GDM1 (cell line): Measurements from ENCODE around the gene PRM1.
"Not testable (repeated sequence)": the region's sequence is repeated elsewhere in the genome, so short reads cannot be mapped to it uniquely, and the experiment has no call there.

ENCODE experiments used
- DNase-seq: peaks from one replicate; lab custom pipeline; 2025; lab: John Stamatoyannopoulos, UW

PRM1 gene

DNA sequence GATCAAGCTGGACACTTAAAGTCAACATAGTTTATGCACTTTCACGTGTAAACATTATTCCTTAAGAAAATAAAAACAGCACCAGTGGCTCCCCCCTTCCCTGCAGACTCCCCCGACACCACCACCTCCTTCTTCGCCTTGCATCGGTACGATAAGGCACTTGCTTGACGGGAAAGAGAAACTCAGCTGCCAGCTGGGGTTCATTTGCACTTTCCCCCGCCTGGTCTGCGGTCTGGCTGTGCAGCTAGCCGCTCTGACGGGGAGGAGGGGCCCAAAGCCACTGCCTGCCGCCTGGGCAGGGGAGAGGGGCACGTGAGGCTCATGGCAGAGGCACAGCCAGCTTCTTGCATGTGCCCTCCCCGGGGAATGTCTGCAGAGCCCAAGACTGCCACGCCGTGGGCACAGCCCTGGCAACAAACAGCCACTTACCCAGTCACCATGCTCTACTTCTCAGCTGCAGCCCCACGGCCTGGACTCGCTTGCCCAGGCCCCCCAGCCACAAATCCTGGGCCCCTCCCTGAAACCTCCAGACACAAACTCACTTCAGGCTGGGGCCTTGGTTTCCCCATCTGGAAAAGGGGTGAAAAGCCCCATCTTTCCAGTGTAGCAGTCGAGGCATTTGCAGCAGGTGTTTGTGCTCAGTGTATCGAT lies 16.5 kb upstream of the PRM1 start:
- DNase-seq: peak; percentile 86

DNA sequence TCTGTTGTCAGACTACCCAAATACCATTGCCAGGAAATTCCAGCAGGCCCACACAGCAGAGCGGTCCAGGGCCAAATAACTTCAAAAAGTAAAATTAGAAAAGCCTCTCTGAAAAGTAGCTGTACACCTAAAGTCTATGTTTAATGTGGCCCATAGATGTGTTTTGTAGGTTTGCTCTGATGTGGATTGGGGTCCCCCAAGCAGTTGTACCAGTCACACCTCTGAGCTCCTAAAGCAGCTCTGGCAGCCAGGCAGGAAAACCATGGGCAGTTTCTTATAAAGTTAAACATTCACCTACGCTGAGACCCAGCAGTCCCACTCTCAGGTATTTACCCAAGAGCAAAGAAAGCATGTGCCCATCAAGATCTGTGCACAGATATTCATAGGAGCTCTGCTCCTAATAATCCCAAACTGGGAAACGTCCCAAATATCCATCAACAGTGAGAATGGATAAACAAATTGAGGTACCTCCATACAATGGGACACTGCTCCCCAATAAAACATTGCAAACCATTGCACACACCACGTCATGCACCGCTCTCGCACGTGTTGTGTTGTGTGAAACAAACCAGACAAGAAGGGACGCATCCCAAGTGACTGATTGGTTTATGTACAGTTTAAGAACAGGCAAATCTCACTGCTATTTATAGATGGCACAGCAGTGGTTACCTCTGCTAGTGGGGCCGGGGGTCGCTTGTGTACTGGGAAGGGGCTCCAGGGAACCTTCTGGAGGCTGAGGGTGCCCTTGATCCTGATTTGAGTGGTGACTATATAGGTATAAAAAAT lies 15.8 kb upstream of the PRM1 start:
- DNase-seq: no peak

DNA sequence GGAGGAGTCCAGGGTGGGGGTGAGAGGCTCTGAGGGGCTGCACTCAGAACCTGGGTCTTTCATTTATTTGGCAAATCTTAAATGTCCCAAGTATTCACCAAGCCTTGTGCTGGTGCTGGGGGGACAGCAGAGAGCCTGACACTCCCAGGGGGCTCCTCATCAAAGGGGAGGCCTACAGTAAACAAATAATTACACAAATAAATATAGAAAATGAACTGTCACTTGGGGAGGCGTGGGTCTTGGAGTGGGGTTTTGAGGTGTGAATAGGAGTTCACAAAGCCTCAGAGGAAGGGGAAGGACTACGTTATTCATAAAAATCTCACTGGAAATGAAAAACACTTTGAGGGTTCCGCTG lies 15.2 kb upstream of the PRM1 start:
- DNase-seq: no peak

DNA sequence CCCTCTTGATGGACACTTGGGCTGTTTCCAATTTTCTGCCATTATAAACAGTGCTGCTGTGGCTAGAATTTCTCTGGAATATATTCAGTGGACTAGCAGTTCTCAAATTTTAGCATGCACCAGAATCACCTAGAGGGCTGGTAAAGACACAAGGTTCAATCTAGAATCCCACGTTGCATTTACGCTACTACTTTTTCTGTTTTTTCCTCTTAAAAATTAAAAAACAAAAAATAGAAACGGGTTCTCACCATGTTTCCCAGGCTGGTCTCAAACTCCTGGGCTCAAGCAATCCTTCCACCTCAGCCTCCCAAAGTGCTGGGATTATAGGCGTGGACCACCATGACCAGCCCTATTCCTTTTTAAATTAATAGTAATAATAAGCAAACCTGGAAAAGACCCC lies 14.5 kb upstream of the PRM1 start:
- no peak for DNase-seq

DNA sequence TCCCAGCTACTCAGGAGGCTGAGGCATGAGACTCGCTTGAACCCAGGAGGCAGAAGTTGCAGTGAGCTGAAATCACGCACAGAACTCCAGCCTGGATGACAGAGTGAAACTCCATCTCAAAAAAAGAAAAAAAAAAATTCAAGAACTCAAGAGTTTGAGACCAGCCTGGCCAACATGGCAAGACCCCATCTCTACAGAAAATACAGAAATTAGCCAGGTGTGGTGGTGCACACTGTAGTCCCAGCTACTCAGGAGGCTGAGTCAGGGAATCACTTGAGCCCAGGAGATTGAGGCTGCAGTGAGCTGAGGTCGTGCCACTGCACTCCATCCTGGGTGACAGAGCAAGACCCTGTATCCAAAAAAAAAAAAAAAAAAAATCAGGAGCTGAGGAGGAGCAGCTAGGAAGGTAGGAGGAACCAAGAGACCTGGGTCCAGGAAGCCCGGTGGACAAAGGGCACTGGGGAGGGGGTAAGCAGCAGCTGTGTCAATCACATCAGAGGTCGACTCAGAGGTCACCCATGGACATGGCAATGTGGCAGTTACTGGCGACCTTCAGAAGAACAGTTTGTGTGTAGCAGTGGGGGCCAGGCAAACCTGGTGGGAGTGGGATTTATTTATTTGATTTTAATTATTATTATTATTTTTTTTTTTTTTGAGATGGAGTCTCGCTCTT lies 11.1 kb upstream of the PRM1 start:
- no peak for DNase-seq

DNA sequence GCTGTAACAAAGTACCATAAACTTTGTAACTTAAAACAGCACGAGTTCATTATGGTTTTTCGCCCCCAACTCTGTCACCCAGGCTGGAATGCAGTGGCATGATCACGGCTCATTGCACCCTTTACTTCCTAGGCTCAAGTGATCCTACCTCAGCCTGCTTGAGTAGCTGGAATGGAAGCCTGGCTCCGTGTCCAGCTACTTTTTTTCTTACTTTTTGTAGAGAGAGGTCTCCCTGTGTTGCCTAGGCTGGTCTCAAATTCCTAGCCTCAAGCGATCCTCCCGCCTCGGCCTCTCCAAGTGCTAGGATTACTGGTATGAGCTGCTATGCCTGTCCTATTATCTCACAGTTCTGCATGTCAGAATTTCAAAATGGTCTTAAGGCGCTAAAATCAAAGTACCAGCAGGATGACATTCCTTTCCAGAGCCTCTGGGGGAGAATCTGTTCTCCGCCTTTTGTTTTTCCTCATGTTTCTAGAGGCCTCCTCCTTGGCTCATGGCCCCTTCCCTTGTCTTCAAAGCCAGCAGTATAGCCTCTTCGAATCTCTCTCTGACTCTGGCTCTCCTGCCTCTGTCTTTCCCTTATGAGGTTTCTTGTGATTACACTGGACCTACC lies 10.1 kb upstream of the PRM1 start:
- DNase-seq: no peak

DNA sequence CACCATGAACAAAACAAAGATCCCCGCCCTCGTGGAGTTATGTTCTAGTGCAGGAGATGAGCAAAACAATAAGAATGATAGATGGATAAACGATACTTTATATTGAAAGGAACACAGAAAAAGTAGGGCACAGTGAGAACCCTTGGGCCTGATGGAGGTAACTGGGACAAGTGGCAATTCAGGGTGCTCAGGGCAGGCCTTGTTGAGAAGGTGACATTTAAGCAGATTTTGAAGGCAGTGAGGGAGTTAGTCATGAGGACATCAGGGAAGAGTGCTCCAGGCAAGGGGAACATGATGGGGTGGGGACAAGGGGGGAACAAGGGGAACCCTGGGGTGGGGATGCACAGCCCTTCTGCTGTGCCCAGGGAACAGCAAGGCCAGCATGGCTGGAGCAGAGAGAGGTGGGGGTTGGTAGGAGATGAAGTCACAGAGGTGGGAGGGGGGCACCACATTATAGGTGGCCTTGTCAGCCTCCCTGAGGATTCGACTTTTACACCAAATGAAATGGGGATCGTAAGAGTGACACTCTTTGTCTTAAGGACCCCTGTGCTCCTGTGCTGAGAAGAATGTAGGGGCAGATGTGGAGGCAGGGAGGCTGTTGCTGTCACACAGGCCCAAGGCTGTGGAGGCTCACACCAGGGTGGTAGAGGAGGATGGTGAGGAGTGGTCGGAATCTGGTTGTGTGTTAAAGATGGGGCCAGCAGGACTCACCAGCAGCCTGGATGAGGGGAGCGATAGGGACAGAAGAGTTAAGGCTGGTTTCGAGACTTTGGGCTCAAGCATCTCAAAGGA lies 9.2 kb upstream of the PRM1 start:
- no peak for DNase-seq

DNA sequence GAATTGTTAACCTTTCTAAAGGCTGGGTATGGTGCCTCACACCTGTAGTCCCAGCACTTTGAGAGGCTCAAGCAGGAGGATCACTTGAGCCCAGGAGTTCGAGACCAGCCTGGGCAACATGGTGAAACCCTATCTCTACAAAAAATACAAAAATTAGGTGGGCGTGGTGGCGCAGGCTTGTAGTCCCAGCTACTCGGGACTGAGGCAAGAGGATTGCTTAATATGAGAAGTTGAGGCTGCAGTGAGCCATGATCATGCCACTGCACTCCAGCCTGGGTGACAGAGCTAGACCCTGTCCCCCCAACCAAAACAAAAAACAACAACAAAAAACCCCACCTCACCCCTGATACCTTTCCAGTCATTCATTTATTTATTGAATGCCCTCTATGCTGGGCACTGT lies 8.6 kb upstream of the PRM1 start:
- DNase-seq: not testable (repeated sequence)

DNA sequence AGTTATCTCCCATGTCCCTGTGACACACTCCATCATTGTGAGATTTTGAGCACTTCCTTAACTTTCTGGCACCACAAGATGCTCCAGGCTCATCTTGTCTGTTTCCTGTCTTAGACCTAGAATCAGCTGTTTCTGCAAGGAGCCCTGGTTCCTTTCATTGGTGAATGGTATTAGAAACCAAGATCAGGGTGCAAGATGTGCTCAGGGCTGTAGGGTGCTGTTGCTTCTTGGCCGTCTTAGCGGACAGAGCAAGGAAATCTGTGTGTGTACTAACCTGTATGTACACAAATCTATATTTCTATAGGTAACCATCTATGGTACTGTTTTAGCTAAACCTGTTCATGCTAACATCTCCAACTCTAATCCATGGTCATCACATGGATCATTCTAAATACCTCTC lies 8.1 kb upstream of the PRM1 start:
- no peak for DNase-seq

DNA sequence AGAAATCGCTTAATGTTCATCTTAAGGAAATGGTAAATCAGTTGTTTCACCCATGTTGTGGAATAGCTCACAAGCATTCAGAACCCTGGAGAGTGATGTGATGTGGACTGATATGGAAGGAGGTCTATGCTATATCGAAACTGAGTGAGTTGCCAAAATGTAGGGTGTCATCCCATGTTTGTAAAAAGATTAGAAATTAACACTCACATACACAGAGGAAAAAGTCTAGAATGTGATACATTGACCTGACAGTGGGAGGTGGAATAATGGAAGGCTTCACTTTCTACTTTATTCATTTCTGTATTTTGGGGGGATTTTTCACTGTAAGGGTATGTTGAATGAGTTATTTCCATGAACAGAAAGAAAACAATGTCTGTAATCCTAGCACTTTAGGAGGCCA lies 4.7 kb upstream of the PRM1 start:
- DNase-seq: no peak

DNA sequence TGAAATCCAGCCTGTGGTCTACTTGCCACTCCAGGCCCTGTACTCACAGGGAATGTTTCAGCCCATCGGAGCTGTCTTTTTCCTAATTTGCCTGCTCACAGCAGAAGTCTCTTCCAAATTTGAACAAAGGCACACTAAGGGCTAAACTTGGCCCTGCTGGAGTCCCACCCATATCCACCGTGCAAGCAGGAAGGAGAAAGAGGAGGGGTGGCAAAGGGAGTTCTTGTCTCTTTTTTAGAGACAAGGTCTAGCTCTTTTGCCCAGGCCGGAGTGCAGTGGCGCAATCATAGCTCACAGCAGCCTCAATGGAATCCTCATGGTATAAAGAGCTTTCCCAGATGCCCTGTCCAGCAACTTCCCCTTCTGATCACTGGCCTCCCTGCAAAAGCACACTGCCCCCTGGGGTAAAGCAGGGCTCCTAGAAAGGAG lies 2.7 kb upstream of the PRM1 start:
- no peak for DNase-seq

DNA sequence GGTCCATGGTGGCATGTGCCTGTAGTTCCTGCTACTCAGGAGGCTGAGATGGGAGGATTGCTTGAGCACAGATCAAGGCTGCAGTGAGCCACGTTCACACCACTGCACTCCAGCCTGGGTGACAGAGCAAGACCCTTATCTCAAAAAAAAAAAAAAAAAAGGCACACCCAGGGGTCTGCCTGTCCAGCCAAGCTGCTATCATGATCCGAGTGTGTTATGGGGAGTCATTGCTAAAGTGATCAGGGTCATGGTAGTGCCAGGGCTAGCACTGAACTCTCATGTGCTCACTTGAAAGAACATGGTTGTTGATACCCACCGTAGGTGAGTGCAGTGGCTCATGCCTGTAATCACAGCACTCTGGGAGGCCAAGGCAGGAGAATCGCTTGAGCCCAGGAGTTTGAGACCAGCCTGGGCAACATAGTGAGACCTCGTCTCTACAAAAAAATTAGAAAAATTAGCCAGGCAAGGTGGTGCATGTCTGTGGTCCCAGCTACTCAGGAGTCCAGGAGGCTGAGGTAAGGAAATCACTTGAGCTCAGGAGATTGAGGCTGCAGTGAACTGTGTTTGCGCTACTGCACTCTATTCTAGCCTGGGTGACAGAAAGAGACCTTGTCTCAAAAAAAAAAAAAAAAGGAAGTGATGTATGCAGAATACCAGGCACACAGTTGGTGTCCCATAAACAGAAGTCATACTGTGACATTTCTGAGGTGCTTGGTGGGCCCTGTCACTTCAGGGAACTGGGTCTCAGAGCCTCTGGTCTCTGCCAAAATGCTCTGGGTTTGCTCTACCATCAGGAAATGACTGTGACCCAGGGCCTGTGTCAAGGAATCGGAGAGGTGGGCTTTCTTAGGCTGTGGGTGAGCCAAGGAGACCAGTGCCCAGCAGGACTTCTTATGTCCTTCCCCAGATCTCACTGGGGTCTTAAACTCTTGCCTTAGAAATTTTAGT lies 2.2 kb downstream of the PRM1 start:
- DNase-seq: no peak

DNA sequence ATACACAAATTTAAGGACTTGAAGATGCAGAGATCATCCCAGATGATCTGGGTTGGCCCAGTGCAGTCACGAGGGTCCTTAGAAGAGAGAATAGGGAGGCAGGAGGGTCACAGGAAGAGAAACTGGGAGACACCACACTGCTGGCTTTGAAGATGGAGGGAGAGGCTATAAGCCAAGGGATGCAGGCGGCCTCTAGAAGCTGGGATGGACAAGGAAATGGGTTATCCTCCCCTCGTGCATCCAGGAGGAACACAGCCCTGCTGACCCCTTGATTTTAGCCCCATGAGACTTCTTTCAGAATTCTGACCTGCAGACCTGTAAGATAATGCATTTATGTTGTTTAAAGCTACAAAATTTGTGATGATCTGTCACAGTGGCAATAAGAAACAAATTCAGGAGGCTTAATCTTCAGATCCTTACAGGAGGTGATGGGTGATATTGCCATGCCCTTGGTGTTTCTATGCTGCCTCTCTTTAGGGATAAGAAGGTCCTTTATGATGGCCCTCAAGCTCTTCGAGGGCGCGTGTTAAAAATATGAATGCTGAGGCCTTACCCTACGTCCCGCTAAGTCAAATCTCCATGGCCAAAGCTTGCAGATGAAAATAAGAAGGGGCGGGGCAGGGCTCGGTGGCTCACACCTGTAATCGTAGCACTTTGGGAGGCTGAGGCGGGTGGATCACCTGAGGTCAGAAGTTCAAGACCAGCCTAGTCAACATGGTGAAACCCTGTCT lies 3.4 kb downstream of the PRM1 start:
- DNase-seq: no peak

DNA sequence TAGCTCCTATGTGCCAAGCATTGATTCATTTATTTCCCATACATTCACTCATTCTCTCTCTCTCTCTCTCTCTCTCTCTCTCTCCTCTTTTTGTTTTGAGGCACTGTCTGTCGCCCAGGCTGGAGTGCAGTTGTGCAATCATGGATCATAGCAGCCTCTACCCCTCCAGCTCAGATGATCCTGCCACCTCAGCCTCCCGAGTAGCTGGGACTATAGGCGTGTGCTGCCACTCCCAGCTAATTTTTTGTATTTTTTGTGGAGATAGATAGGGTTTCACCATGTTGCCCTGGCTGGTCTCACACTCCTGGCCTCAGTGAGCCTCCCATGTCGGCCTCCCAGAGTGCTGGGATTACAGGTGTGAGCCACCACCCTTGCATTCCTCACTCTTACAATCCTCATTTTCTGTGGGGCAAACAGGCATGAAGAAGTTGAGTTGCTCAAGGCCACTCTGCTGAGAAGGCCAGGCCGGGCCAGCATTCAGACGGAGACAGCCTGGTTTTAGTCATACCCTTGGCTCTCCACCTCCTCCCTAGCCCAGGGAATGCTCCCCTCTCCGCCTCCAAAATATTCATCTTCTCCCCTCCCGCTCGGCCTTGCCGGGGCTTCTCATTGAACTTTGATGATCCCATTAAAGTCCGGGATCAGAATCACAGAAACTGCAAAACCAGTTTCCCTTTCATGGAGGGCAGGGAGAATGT lies 4.1 kb downstream of the PRM1 start:
- no peak for DNase-seq

DNA sequence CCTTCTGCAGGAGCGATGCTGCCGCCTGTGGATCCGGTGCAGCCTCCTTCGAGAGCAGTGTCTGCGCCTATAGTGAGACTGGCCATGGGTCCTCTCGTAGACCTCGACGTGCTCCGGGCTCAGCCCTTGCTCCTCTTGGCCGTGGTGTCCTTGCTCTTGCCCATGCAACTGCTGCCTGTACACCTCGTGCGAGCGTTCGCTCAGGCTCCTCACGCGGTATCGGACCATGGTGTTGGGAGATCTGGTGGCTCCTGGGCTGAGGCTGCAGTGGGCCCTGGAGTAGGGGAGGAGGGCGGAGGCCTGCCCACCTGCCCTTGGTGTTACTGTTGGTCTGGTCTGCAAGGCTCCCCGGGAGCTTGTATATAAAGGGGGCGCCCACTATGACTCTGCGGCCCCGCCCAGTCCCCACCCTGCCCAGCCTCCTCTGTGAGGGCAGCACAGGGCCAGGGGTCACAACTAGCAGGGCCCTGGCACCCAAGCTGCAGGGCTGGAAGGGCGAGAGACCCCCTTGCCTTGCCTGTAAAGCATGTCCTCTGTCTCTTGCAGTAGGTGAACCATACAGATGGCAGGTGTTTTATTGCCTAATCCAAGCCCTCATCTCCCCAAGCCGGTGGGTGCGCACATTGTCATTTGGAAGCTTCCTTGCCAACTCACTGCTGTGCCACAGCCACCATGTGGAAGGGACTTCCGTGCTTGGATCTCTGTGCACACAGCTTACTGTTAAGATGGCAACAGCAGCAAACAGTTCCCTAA lies 4.8 kb downstream of the PRM1 start, which contains the start of gene PRM2:
Gene PRM2, minus strand, starts transcription at position 338 of the 753 bp plus-strand sequence. Its CDS starts 110 bp downstream, at position 228.
- no peak for DNase-seq

DNA sequence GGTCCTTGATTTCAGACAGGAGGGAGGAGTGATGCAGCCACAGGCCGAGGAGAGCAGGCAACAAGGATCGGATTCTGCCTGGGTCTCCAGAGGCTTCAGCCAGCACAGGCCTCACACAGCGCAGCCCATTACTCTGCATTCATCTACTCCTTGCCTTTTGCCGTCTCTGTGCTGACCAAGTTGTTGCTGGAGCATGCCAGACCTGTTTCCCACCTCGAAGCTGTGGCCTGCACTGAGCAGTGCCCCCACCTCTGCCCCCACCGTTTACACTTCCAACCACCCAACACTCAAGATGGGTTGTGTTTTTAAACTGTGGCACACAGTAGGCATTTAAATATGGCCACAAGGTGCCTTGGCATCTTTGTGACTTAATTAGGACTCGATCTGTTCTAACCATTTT lies 6.2 kb downstream of the PRM1 start:
- no peak for DNase-seq

DNA sequence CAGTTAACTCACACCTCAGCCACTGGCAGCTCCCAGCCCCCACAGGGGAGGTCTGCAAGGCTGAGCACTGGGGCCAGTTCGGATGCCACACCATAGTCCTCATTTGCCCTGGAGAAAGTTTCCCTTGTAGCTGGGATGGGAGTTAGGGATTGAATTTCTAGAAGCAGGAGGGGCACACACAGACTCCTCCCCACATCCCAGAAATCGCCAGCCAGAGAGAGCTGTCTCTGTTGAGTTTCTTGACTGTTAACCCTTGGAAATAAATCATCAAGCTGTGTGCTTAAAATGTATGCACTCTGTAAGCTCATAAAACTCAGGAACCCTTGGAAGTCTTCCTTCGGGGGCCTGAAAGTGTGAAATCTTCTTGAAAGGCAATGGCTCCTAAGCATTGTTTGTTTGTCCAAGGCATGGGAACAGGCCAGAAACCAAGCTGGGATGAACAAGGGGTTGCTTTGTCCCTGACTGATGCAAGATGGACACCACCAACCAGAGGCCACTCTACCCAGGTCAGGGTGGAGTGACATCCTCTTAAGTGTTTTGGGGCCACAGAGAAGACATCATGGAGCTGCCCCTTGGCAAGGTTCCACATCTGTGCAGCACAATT lies 7.3 kb downstream of the PRM1 start:
- no peak for DNase-seq
